Esophagus muscularis mucosa (tissue), 4 donors: ENCODE data around the gene GPA33.

Source experiments
- CTCF ChIP-seq, 3 experiments: fragments of 200-600 bp in 2 of 3; fragments of 450-650 bp in 1 of 3; sonication (generic) in 2 of 3; IDR thresholded peaks; one replicate each; pipeline ENCODE4 v1.5.1; 2017 to 2019; ENCODE audit warnings: antibody characterized with exemption in 3 of 3, mild to moderate bottlenecking in 2 of 3, moderate library complexity in 1 of 3
- EP300 ChIP-seq: sonication (generic); formaldehyde crosslinking; IDR thresholded peaks from one replicate; pipeline ENCODE4 v1.6.1; 2017; ENCODE audit warnings: antibody characterized with exemption
- POLR2A ChIP-seq: fragments of 450-650 bp; IDR thresholded peaks from one replicate; pipeline ENCODE4 v1.6.1; 2017; ENCODE audit warnings: antibody characterized with exemption, moderate library complexity, mild to moderate bottlenecking, low read depth
- POLR2AphosphoS5 ChIP-seq, 2 donors: sonication (generic); formaldehyde crosslinking; IDR thresholded peaks; one replicate each; pipeline ENCODE4 v1.6.1; 2017; ENCODE audit warnings: antibody characterized with exemption in 2 of 2

GRCh38 chr1:167126811-167127210 is 36.6 kb upstream of the GPA33 start:
- no peak for TF ChIP-seq CTCF (IDR thresholded peaks at IDR 0.05)
- no peak for TF ChIP-seq POLR2AphosphoS5 (IDR thresholded peaks at IDR 0.05)
- TF ChIP-seq POLR2A, result no peak
- TF ChIP-seq EP300, result no peak
